GM15510 (cell line): ENCODE data around the gene YBEY.

Experiments used
- POLR2A ChIP-seq: IDR thresholded peaks from 3 replicates; pipeline ENCODE4 v1.6.1; 2011; ENCODE audit warnings: borderline replicate concordance; ENCODE audit not compliant: insufficient read length; ENCODE audit errors: extremely low read depth

YBEY gene

GRCh38 chr21:46285761-46286647 is at the start of gene YBEY:
Gene YBEY, plus strand, starts transcription at chr21:46286342. Its CDS starts 572 bp downstream, at chr21:46286914.
- TF ChIP-seq POLR2A = peak; percentile 89

- TF ChIP-seq POLR2A = no peak
These were observed 48.7 kb upstream of the YBEY start for GRCh38 chr21:46237474-46237873.

- TF ChIP-seq POLR2A = no peak
These were observed 46.3 kb upstream of the YBEY start for GRCh38 chr21:46239817-46240325.

- no peak for TF ChIP-seq POLR2A
These were observed 42.8 kb upstream of the YBEY start for GRCh38 chr21:46243325-46243724.

- no peak for TF ChIP-seq POLR2A
These were observed 42.2 kb upstream of the YBEY start for GRCh38 chr21:46243960-46244361.

- TF ChIP-seq POLR2A = no peak
These were observed 41.5 kb upstream of the YBEY start for GRCh38 chr21:46244602-46245001.

- no peak for TF ChIP-seq POLR2A
These were observed 40.8 kb upstream of the YBEY start for GRCh38 chr21:46245213-46245915.

- TF ChIP-seq POLR2A = no peak
These were observed 39.8 kb upstream of the YBEY start for GRCh38 chr21:46246345-46246744.

GRCh38 chr21:46247699-46248421 is 38.3 kb upstream of the YBEY start:
- no peak for TF ChIP-seq POLR2A

- no peak for TF ChIP-seq POLR2A
These were observed 37.7 kb upstream of the YBEY start for GRCh38 chr21:46248422-46248782.

GRCh38 chr21:46248827-46249226 is 37.3 kb upstream of the YBEY start:
- TF ChIP-seq POLR2A = no peak

GRCh38 chr21:46250146-46250725 is 35.9 kb upstream of the YBEY start:
- no peak for TF ChIP-seq POLR2A

- no peak for TF ChIP-seq POLR2A
These were observed 33.3 kb upstream of the YBEY start for GRCh38 chr21:46252840-46253239.

GRCh38 chr21:46253610-46254124 is 32.5 kb upstream of the YBEY start:
- TF ChIP-seq POLR2A = no peak

GRCh38 chr21:46254208-46254975 is 31.8 kb upstream of the YBEY start:
- no peak for TF ChIP-seq POLR2A

GRCh38 chr21:46255166-46255565 is 31.0 kb upstream of the YBEY start:
- TF ChIP-seq POLR2A = no peak
